GM18867 (cell line): ENCODE results near the gene CD46.

Experiments
- ATAC-seq: cut with Tn5 transposase; IDR thresholded peaks from one replicate; pipeline ENCODE4 v1.9.1; 2021; ENCODE audit warnings: mild to moderate bottlenecking, moderate library complexity; ENCODE audit not compliant: unreplicated experiment

CD46 gene

DNA sequence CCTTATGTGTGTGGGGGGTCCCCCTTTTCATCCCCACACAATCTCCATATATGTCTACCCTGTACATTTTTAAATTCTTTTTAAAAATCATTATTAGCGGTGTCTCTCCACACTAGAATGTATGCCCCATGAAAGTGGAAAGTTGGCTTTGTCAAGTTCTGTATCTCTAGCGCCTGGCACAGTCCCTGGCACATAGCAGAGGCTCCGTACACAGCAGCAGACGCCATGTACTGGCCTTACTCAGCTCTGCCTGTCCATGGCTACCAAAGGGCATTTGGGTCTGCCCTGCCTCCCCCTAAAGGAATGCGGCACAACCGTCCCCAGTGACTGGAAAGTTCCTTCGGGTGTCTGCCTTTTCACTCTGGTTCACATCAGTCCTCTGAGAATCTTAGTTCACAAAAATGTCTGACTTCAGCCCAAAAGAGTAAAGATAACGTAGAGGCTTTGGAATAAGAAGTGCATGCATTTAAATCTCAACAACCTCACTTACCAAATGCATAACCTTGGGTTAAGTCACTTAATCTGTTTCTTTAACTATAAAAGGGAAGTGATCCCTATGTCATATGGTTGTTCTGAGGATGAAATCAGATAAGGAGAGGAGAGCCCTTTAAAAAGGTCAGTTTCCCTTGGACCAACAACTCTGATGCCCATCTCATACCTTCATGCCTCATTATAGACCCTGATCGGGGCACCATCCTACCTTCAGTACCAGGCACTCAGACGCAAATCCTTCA, 61.1 kb downstream of the CD46 start:
- ATAC-seq = no peak

DNA sequence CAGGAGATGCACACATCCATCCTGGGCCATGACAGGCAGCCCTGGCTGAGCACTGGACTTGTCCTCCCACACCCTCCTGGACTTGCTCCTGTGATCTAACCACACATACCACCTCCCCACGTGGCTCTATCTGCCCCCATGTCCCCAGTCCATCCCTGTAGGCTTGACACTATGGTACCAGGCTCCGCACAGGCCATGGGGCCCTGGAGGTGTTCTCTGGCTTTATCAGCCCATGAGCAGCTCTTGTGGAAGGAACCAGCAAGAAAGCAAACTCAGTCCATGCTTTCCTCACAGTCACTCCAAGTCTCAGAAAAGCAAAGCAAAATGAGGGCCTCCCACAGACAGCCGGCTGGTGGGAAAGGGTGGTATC, 61.6 kb downstream of the CD46 start:
- ATAC-seq = no peak

DNA sequence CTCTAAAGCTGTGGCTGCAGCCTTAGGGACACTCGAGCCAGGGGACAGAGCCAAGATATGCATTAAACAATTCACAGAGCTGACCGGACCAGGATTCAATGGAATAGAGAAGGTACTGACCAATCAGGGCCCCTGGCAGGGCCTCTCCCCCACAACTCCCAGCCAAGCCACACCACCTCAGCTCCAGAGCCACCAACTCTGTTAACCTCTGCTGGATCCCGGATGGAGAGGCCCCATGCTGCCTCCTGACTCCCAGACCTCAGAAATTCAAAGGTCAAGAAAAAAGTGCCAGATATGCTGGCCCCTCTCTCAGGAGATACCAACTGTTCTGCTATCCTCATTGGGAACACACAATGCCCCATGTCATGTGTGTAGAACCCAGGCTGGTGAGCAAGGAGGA, 62.1 kb downstream of the CD46 start:
- no peak for ATAC-seq

DNA sequence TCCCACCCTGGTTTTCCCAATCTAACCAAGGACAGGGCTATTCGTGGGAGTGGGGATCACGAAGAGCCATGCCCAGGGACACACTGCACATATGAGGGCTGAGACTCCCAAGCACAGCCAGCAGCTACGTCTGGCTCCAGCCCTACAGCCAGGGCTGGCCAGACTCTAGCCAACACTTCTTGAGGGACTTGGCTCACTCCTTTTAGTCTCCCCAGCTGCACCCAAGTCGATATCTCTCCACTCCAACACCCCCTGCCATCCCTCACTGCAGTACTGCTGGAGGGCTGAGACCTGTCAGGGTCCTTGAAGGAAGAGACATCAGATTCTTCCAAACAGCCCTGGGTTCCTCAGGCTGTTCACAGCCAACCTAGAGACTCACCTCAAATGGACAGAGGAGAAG, 62.6 kb downstream of the CD46 start:
- ATAC-seq = no peak

DNA sequence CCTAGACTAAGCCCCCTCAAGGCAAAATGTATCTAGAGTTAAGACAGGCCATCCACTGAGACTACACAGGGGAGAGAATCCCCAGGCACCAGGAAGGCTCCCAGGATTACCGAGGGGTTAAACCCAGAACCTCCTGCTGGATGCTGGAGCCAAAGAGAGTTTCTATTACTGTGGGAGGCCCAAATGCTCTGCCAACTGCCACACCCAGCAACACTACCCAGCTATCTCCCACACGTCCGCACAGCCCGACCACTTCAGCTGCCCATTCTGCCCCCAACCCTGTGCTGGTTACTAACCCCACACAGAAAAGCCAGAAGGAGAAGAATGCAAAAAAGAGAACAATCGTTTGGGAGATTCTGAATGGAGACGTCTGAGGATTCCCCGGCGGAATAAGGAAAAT, 63.6 kb downstream of the CD46 start:
- ATAC-seq = no peak

DNA sequence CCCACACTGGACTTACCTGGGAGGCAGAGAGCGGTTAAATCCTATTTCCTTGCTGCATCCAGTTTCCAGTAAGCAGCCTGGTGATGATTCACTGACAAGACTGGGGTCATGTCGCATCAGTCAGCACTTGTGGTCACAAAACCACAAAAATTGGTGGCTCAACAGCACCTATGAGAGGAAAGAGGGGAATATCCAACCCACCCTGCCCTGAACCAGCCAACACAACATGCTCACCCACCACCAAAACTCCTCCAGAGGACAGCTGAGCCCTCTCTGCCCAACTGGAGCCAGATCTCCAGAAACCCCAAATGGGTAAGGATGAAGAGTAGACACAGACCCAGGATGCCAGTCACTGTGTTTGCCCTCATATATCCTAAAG, 64.0 kb downstream of the CD46 start:
- ATAC-seq = no peak

DNA sequence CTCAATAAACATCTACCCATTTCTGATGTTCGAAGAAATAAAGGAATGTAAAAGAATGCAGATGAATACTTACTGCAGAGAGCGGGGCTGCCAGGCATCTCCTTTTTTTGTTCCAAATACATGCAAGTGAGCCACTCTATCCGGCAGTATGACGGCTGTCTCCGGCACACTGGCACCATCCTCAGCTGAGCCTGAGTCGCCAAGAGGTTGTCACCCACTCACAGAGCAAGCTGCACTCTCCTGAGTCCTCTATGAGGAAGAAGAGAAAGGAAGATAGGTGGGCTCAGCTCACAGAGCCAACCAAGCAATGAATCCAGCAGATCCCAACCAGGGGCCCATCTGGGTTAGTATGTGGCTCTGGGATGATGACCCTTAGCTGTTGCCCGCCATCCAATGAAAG, 65.3 kb downstream of the CD46 start:
- no peak for ATAC-seq

DNA sequence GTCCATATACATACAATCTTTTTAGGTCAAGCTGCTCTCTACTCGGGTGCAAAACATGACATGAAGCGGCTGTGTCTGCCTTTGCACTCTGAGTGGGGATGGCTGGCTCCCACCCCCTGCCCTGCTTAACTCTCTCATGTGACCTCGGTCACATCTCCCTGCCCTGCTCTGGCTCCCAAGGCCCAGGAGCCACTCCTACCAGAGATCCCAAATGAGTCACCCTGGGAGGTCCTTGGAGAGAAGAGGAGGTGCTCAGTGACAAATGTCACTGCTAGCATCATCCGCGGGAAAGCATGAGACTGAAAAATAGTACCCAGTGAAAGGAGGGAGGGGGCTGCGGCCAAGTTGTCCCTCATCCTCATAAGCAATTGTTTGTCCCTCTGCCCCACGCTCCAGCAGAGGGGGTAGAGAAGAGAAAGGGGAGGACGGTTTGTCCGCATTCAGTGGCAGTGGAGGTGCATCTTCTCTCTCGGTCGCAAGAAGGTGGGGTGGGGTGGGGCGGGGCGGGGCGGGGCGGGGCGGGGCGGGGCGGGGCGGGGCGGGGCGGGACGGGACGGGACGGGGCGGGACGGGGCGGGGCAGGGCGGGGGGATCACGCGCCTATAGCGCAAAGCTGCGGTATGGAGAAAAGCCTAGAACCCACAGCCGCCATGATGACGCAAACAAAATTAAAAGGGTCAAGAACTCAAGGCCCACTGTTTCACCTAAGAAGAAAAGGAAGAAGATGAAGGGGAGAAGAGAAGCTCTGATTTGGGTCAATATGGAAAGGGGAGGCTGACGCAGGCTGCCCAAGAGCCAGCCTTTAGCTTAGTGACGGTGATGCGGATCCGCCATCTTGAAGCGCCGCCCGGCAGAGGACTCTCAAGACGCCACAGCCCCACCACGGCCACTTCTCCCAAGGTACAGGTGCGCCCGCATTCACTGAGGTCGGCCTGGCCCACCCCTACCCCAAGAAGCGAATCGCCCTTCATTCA, 66.2 kb downstream of the CD46 start:
- no peak for ATAC-seq

DNA sequence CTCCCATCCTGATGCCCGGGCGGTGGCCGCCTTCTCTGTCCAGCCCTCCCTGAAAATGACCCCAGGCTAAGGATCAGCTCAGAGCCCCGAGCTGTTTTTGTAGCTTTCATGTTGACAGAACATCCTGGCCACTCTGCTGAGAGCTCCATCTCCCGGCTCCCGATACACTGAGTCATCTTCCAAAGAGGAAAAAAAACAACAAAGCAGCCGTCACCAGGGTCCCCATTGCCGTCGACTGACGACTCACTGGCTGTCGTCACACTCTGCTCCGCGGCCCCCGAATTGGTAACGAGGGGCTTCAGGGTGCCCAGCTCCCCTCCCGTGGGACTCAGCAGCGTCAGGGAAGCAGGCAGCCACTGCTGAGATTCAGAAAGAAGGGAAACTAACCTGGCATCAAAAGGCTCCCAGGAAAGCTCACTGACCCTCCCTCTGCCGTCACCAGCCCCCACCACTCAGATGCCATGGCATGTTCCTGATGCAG, 67.2 kb downstream of the CD46 start:
- no peak for ATAC-seq

DNA sequence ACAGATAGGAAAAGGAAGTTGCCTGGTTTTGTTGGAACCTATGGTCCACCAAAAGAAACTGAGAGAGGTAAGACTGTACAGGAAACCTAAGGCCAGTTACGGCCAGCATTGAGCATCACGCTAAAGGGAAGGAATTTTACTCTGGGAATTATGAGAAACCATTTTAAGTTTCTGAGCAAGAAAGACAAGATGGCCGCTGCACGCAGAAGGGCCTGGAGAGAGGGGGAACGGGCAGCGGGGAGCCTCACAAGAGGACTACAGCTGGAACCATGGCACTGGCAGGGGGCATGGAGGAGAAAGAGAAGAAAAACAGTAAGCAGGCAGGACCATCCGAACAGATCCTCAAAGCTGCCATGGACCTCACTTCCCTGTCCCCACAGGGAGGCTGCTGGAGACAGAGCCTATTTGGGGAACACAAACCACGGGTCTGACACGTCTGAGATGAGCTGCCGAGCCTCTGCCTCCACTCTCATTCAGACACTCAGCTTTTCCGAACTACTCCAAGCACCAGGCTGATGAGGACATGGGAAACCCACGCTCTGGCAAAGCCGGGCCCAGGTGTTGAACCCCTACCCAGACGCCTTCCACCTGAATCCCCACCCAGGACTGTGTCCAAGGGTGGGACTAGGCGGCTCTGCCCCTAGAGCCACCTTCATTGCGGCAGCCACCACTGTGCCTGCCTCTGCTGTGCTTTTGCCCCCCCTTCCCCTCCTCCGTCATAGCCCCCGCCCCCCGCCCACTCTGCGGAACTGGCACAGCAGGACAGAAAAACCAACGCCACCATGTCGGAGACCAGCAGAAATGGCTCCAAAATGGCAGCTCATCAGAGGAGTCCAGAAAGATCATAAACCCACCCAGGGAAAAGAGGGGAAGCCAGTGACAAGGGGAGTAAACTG, 69.0 kb downstream of the CD46 start:
- no peak for ATAC-seq

DNA sequence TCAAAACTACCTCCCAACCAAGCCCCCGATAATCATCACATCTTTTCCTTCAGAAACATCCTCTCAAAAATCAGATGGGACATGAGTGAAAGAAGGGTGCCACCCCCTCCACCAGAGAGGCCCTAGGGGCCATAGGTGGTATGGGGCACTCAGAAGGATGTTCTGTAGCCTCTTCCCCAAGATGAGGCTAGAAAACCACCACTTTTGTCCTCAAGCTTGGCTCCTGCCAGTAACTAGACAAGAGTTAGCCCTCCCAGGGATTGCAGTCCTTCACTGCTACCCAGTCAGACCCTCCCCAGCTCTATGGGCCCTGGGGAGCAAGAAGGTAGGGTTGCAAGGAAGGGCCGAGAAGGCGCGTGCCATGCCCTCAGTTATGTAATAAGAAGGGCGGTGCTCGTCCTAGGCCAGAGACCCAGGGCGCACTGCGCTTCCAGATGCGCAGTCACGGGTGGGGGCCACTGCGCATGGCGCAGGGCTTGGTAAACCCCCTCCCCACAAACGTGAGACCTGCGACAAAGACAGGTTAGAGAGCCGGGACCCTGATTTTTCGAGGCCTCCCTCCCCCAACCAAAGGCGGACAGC, 69.7 kb downstream of the CD46 start:
- no peak for ATAC-seq

DNA sequence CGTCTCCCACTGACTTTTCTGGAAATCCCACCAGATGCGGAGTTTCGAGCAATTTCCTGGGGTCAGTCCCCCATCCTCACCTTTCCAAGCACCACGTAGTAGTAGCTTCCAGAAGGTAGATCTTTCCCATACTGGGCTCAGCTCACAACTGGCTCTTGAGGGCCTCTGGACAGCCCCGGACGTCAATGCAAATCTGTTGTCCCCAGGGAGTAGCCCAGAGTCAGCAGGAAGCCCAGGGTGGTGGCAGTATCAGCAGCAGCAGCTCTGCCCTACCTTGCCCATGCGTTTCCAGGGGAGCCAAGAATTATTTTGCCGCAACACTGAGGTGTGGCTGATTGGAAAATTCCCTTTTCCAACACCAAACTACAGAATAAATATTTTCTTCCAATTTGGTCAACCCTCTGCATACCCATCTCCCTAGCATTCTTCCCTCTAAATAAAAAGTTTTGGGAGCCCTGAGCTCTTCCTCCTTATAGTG, 70.3 kb downstream of the CD46 start:
- peak; percentile 34 for ATAC-seq

DNA sequence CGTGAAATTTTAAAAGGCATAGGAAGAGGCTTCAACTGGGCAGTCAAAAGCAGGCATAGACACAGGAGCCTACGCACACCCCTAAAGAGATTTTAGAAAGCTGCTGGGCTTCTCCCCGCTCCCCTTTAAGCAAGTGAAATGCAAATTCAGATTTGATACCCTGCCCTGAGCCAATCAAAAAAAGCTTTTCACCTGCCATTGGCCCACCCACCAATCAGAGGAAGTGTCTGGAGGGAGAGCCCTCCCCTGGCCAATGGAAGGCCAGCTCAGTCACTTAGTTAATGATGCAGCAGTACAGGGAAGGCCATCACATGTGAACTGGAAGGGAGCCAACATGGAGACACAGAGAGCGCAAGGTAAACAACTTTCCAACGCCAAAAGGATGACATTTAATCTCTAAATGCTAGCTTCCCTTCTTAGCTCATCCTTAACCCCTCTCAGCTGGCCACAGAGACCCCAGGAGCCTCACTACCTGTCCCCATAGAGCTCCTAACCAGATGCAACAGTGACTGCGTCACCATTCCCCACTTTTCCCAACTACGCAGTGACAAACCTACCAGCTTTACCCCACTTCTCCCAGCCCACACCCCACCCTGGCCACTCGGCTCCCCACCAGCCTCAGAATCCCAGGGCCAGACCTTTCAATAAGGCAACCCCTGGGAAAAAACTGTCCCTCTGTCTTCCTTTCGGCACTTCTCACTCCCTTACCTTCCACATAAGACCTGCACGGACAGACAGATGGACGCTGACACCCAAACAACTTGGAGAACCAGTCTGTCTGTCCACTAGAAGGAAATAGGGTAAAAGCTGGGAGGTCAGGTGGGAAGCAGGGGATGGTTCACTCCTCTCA, 71.0 kb downstream of the CD46 start:
- peak; percentile 56 for ATAC-seq

DNA sequence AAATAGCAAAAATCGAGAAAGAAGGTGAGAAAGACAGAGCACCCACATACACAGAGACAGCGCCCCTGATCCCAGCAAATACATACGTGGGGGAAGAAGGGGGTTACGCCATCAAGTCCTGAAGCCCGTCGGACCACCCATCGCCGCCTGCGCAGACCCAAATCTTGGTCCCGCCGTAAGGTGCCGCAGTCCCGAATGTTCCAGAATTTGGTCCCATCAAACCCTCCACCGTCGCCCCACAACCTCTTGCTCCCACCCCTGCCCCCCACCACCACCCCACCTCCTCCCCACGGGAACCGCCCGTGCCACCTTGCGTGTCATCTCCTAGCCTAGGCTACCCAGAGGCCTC, 71.7 kb downstream of the CD46 start:
- no peak for ATAC-seq

DNA sequence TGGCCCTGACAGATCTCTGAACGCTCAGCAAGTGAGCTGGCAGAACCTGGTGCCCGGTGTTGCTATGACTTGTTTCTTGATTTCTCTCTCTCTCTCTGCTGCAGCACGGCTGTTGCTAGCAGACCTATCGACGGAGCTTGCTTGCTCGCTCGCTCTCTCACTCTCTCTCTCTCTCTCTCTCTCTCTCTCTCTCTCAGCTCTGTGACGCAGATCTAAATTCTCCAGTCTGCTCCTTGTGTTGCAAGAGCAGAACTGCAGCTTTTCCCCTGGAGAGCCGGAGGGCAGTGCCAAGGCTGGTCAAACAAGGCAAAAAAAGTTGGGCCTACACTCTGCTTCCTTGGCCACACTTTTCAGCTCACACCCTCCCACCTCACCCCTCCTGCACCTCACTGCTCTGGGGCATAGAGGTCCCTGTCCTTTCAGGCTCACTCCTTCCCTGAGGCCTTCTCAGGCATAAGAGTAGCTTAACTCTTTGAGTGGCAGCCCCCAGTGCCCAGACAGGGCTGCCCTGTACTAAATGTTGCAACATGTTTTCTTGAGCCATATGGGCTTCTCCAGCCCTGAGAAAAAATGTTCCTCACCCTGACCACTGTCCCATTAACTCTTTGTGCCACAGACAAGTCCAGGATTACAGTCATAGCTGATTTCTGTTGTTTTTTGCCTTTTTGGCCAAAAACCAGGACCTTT, 72.2 kb downstream of the CD46 start:
- peak; percentile 26 for ATAC-seq

DNA sequence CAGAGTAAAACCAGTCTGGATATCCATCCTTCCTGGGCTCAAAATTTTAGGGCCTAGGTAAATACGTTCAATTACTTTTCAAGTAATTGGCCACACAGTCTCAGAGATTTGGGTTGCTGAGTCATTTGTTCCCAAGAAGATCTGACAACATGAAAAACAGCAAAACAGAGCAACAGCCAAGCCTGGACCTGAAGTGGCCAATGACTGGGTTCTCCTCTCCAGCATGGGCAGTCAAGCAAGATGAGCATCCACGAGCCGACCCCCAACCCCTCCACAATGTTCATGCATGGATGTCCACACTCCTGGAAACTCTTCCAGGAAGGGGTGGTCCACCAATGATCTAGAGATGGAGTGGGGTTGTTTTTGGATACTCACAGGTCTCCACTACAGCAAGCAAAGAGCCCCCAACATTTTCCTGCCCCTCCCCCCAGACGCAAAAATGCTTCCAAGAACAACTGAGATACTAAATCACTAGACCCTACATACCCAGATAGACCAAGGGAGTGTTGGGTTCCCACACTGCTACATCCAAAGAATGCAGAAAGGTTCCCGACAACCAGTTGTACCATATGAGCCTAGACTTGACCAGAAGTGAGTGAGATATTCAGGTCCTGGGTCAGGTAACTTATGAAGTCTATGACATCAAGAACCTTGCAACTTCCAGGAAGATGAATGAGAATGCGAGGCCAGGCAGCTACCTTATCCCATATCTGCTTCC, 73.0 kb downstream of the CD46 start:
- no peak for ATAC-seq

DNA sequence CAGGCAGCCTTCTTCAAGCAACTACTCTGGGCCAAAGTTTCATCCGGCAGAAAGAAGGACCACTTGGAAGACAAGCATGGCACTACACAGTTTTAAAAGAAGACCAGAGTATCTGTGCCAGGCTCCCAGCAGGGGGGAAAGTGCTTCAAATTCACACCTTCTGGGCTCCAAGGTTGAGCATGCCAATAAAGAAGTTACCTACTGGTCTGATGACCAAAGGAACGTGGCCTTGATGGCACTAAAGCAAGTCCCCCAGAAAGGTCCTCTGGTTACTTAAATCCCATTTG, 73.5 kb downstream of the CD46 start:
- ATAC-seq = no peak

DNA sequence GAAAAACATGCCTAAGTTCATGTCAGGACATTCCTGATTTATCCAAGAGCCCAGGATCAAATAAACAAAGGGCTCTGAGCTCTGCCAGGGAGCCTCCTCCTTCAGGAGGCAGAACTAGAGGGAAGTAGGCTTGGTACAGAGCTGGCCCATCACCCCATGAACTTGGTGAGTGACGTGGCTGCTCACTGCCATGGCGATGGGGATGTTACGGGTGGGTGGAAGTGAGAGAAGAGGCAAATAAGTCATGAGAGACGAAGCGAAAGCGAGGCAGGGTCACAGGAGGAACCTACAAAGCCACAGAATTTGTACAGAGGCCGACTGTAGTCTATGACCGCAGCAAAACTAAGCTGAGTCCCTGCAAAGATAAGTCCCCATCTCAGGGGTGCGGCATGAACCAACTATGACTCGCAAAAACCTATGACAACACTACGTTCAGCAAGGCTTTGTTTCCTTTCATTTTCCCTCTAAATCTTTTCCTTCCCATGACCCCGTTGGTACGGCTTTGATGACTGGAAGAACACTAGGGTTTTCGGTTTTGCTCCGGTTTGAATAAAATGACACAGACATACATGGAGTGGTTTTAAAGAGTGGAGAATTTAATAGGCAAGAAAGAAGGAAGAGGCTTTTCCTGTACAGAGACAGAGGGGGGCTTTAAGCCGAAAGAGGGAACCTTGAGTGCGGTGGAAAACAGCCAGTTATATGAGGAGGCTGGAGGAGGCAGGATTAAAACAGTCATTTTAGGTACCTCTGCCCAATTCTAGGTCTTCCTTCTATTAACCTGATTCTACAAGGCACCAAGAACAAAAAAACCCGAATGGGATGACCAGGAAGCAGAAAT, 74.1 kb downstream of the CD46 start:
- peak; percentile 63 for ATAC-seq
